WTC11 (cell line): ENCODE measurements around the gene DPP10. TPM values are rescaled to one million over a fixed set of nuclear protein-coding genes. Genes with fewer than 3 reads are reported as not detected.

ENCODE experiments used
- ATAC-seq: fragments of 200-7000 bp; cut with Tn5 transposase; 2 replicates; pipeline ENCODE4 v1.10.0; 2021; ENCODE audit warnings: mild to moderate bottlenecking, moderate library complexity
- CTCF ChIA-PET: fragments of 300-600 bp; sonication (Branson Sonifier 250); formaldehyde crosslinking; loops from one replicate; lab custom pipeline; 2021; ENCODE audit warnings: antibody characterized with exemption; lab: Charles Lee
- POLR2A ChIA-PET: fragments of 350-600 bp; sonication (Branson Sonifier 250); formaldehyde crosslinking; loops from one replicate; lab custom pipeline; 2021; ENCODE audit warnings: antibody characterized with exemption; lab: Charles Lee
- DNase-seq: peaks from one replicate; pipeline ENCODE4 v3.0.0; 2021; ENCODE audit warnings: low spot score
- H3K27ac Mint-ChIP-seq: 2 replicates; pipeline ENCODE4 v1.8.0; 2021; ENCODE audit warnings: mixed read lengths
- H3K27me3 Mint-ChIP-seq: 2 replicates; pipeline ENCODE4 v1.8.0; 2021; ENCODE audit warnings: low read depth, mild to moderate bottlenecking, moderate library complexity, mixed read lengths
- H3K36me3 Mint-ChIP-seq: 2 replicates; pipeline ENCODE4 v1.8.0; 2021; ENCODE audit warnings: mixed read lengths
- H3K4me1 Mint-ChIP-seq: 2 replicates; pipeline ENCODE4 v1.8.0; 2022; ENCODE audit warnings: mixed read lengths
- H3K4me3 Mint-ChIP-seq: 2 replicates; pipeline ENCODE4 v1.8.0; 2021; ENCODE audit warnings: mild to moderate bottlenecking, moderate library complexity, mixed read lengths
- H3K9me3 Mint-ChIP-seq: 2 replicates; pipeline ENCODE4 v1.8.0; 2021; ENCODE audit warnings: mixed read lengths
- EMX1 ChIP-seq: fragments of 250-450 bp; sonication (Bioruptor Pico); IDR thresholded peaks from 2 replicates; pipeline ENCODE4 v1.8.0; 2021; ENCODE audit warnings: mild to moderate bottlenecking
- FOXP1 ChIP-seq: sonication (generic); formaldehyde crosslinking; IDR thresholded peaks from 2 replicates; pipeline ENCODE4 v1.8.0; 2022; ENCODE audit warnings: missing genetic modification reagents, mild to moderate bottlenecking, moderate library complexity, borderline replicate concordance
- GABPB1 ChIP-seq: sonication (generic); formaldehyde crosslinking; IDR thresholded peaks from 2 replicates; pipeline ENCODE4 v1.8.1; 2023; ENCODE audit warnings: mild to moderate bottlenecking, missing genetic modification reagents
- GRHL2 ChIP-seq: fragments of 250-450 bp; sonication (Bioruptor Pico); IDR thresholded peaks from 2 replicates; pipeline ENCODE4 v1.8.0; 2022; ENCODE audit warnings: mild to moderate bottlenecking, moderate library complexity; ENCODE audit not compliant: insufficient replicate concordance, severe bottlenecking
- GTF2I ChIP-seq: fragments of 250-450 bp; sonication (Bioruptor Pico); conservative IDR thresholded peaks from 2 replicates; pipeline ENCODE4 v1.4.0; 2021; ENCODE audit warnings: mild to moderate bottlenecking
- NFATC4 ChIP-seq: fragments of 250-450 bp; sonication (Bioruptor Pico); IDR thresholded peaks from 2 replicates; pipeline ENCODE4 v1.9.0; 2021; ENCODE audit warnings: mild to moderate bottlenecking
- NFYB ChIP-seq: sonication (generic); formaldehyde crosslinking; conservative IDR thresholded peaks from 2 replicates; pipeline ENCODE4 v1.8.0; 2022; ENCODE audit warnings: low read depth, missing genetic modification reagents
- RORB ChIP-seq: fragments of 250-450 bp; sonication (Bioruptor Pico); IDR thresholded peaks from 2 replicates; pipeline ENCODE4 v1.9.0; 2021; ENCODE audit warnings: mild to moderate bottlenecking
- SMAD3 ChIP-seq: sonication (generic); formaldehyde crosslinking; IDR thresholded peaks from 2 replicates; pipeline ENCODE4 v1.8.0; 2022; ENCODE audit warnings: missing genetic modification reagents, mild to moderate bottlenecking, borderline replicate concordance
- SMAD4 ChIP-seq: sonication (generic); formaldehyde crosslinking; IDR thresholded peaks from 2 replicates; pipeline ENCODE4 v1.8.0; 2022; ENCODE audit warnings: mild to moderate bottlenecking, missing genetic modification reagents
- TEAD4 ChIP-seq: sonication (generic); formaldehyde crosslinking; IDR thresholded peaks from 2 replicates; pipeline ENCODE4 v1.8.0; 2022; ENCODE audit warnings: mild to moderate bottlenecking, missing genetic modification reagents
- ZBTB21 ChIP-seq: sonication (generic); formaldehyde crosslinking; IDR thresholded peaks from 2 replicates; pipeline ENCODE4 v1.8.1; 2023; ENCODE audit warnings: mild to moderate bottlenecking, missing genetic modification reagents, borderline replicate concordance
- ZNF232 ChIP-seq: sonication (generic); formaldehyde crosslinking; IDR thresholded peaks from 2 replicates; pipeline ENCODE4 v1.8.0; 2022; ENCODE audit warnings: mild to moderate bottlenecking, missing genetic modification reagents
- total RNA-seq: library from RNA; stranded (reverse); gene quantifications from 3 replicates; pipeline ENCODE4 v1.2.3, GENCODE V29; 2021
- TF ChIP-seq, protein P1 (sequence below): sonication (generic); formaldehyde crosslinking; IDR thresholded peaks from 2 replicates; pipeline ENCODE4 v1.8.1; 2023; ENCODE audit warnings: mild to moderate bottlenecking, moderate library complexity, missing genetic modification reagents
- TF ChIP-seq, protein P2 (sequence below): fragments of 200-600 bp; IDR thresholded peaks from 2 replicates; pipeline ENCODE4 v1.8.0; 2022; ENCODE audit warnings: antibody characterized with exemption
- TF ChIP-seq, protein P3 (sequence below): sonication (generic); formaldehyde crosslinking; IDR thresholded peaks from 2 replicates; pipeline ENCODE4 v1.8.1; 2023; ENCODE audit warnings: mild to moderate bottlenecking, missing genetic modification reagents
- TF ChIP-seq, protein P4 (sequence below): sonication (generic); formaldehyde crosslinking; IDR thresholded peaks from 2 replicates; pipeline ENCODE4 v1.8.1; 2022; ENCODE audit warnings: mild to moderate bottlenecking, moderate library complexity, missing genetic modification reagents
- TF ChIP-seq, protein P5 (sequence below): sonication (generic); formaldehyde crosslinking; IDR thresholded peaks from 2 replicates; pipeline ENCODE4 v1.8.1; 2023; ENCODE audit warnings: mild to moderate bottlenecking, missing genetic modification reagents, moderate library complexity
- TF ChIP-seq, protein P6 (sequence below): sonication (generic); formaldehyde crosslinking; IDR thresholded peaks from 2 replicates; pipeline ENCODE4 v1.8.0; 2023; ENCODE audit warnings: missing genetic modification reagents, mild to moderate bottlenecking, borderline replicate concordance

Gene DPP10
- total RNA-seq, 1 experiment from 2014 or later, result 4.0 TPM

DNA sequence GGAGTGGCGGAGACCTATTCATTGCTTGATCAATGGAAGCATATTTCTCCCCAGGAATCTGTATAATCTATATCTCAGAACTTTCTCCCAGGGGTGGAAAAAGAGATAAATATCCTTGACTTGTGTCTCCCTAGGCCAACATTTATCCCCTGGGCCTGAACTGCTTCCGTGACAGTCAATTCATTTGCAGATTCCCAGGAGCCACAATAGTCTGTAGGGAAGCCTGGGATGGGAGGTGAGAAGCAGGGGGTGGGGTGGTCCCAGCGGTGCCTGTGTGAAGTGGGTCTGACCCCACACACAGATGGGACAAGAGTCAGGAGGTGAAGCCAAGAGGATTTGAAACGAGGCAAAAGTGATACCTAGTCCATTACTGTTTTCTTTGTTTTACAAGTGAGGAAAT lies 166.8 kb downstream of the DPP10 start:
- peaks cover 47% of the 10 kb centered on the region for H3K9me3 Mint-ChIP-seq
- peaks cover 12% of the 10 kb centered on the region for H3K36me3 Mint-ChIP-seq
- H3K27me3 Mint-ChIP-seq, result no peaks in the 10 kb centered on the region
- no peak for DNase-seq
- no peak overlapping the region for H3K4me3 Mint-ChIP-seq
- peaks cover 25% of the 10 kb centered on the region for H3K4me1 Mint-ChIP-seq
- TF ChIP-seq NFYB (CRISPR knock-in tag) (no peak), RORB (CRISPR knock-in tag) (no peak), FOXP1 (CRISPR knock-in tag) (no peak)
- TF ChIP-seq, all 79 proteins: peak for 0
- ChIA-PET POLR2A (no interaction called here), CTCF (no interaction called here)
- ATAC-seq, result peak; percentile 52; the same call in 1 of the 2 replicates
- no peak overlapping the region for H3K27ac Mint-ChIP-seq

DNA sequence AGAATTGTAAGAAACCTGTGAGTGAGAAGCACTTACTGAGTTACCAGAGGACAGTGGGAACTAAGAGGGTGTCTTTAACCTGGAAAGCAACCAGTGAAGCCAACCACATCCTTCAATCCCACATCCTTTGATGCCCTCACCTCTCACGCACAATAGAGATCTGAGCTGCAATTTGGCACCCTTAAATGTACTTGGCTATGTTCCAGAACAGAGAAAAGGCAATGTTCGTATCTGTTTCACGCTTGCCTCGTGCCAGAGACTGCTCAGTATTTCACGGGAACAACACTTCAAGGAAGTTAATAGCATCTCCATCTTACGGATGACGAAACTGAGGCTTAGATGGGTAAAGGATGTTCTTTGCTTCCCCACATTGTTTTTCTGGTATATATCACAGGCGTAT lies 167.4 kb downstream of the DPP10 start:
- TF ChIP-seq EMX1 (no peak), SMAD4 (CRISPR knock-in tag) (no peak), GABPB1 (CRISPR knock-in tag) (no peak), ZNF232 (CRISPR knock-in tag) (no peak), NFATC4 (CRISPR knock-in tag) (no peak)
- TF ChIP-seq, protein P1, sequence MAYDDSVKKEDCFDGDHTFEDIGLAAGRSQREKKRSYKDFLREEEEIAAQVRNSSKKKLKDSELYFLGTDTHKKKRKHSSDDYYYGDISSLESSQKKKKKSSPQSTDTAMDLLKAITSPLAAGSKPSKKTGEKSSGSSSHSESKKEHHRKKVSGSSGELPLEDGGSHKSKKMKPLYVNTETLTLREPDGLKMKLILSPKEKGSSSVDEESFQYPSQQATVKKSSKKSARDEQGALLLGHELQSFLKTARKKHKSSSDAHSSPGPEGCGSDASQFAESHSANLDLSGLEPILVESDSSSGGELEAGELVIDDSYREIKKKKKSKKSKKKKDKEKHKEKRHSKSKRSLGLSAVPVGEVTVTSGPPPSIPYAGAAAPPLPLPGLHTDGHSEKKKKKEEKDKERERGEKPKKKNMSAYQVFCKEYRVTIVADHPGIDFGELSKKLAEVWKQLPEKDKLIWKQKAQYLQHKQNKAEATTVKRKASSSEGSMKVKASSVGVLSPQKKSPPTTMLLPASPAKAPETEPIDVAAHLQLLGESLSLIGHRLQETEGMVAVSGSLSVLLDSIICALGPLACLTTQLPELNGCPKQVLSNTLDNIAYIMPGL (CRISPR knock-in tag), result no peak
- TF ChIP-seq, protein P2, sequence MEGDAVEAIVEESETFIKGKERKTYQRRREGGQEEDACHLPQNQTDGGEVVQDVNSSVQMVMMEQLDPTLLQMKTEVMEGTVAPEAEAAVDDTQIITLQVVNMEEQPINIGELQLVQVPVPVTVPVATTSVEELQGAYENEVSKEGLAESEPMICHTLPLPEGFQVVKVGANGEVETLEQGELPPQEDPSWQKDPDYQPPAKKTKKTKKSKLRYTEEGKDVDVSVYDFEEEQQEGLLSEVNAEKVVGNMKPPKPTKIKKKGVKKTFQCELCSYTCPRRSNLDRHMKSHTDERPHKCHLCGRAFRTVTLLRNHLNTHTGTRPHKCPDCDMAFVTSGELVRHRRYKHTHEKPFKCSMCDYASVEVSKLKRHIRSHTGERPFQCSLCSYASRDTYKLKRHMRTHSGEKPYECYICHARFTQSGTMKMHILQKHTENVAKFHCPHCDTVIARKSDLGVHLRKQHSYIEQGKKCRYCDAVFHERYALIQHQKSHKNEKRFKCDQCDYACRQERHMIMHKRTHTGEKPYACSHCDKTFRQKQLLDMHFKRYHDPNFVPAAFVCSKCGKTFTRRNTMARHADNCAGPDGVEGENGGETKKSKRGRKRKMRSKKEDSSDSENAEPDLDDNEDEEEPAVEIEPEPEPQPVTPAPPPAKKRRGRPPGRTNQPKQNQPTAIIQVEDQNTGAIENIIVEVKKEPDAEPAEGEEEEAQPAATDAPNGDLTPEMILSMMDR, result no peak
- TF ChIP-seq, protein P3, sequence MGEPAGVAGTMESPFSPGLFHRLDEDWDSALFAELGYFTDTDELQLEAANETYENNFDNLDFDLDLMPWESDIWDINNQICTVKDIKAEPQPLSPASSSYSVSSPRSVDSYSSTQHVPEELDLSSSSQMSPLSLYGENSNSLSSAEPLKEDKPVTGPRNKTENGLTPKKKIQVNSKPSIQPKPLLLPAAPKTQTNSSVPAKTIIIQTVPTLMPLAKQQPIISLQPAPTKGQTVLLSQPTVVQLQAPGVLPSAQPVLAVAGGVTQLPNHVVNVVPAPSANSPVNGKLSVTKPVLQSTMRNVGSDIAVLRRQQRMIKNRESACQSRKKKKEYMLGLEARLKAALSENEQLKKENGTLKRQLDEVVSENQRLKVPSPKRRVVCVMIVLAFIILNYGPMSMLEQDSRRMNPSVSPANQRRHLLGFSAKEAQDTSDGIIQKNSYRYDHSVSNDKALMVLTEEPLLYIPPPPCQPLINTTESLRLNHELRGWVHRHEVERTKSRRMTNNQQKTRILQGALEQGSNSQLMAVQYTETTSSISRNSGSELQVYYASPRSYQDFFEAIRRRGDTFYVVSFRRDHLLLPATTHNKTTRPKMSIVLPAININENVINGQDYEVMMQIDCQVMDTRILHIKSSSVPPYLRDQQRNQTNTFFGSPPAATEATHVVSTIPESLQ (CRISPR knock-in tag), result no peak
- TF ChIP-seq, protein P4, sequence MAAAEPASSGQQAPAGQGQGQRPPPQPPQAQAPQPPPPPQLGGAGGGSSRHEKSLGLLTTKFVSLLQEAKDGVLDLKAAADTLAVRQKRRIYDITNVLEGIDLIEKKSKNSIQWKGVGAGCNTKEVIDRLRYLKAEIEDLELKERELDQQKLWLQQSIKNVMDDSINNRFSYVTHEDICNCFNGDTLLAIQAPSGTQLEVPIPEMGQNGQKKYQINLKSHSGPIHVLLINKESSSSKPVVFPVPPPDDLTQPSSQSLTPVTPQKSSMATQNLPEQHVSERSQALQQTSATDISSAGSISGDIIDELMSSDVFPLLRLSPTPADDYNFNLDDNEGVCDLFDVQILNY (CRISPR knock-in tag), result no peak
- CTCF ChIA-PET, result no interaction called here
- Mint-ChIP-seq H3K27me3 (no peaks in the 10 kb centered on the region), H3K4me3 (no peak overlapping the region), H3K4me1 (peaks cover 25% of the 10 kb centered on the region), H3K36me3 (peaks cover 12% of the 10 kb centered on the region), H3K27ac (no peak overlapping the region), H3K9me3 (peaks cover 48% of the 10 kb centered on the region)
- DNase-seq (no peak), ATAC-seq (no peak)
- POLR2A ChIA-PET, result no interaction called here

DNA sequence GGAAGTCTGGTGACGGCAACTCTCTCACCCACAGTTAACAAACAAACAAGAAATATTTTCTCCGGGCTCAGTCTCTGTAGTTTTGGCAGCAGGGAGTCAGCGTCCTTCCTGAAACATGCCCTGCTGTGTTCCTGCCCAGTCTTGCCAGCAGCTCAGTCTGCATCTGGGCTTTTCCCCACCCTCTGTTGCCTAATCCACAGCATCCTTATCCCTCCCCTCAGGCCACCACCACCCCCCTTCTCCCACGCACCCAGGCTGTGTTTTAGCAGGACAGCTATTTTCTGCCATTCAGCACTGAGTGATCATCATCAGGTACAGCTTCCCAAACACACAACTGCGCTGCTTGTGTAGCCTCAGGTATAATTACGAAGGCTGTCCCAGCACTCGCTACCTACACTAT lies 168.2 kb downstream of the DPP10 start:
- H3K9me3 Mint-ChIP-seq, result peaks cover 48% of the 10 kb centered on the region
- H3K4me1 Mint-ChIP-seq, result peaks cover 25% of the 10 kb centered on the region
- ChIA-PET POLR2A (no interaction called here), CTCF (no interaction called here)
- H3K27me3 Mint-ChIP-seq, result no peaks in the 10 kb centered on the region
- DNase-seq (no peak), ATAC-seq (peak; percentile 47)
- H3K36me3 Mint-ChIP-seq, result peaks cover 12% of the 10 kb centered on the region
- no peak overlapping the region for H3K4me3 Mint-ChIP-seq
- no peak overlapping the region for H3K27ac Mint-ChIP-seq
- TF ChIP-seq GTF2I (CRISPR knock-in tag) (no peak), EMX1 (no peak), SMAD3 (CRISPR knock-in tag) (no peak), TEAD4 (CRISPR knock-in tag) (no peak), ZBTB21 (CRISPR knock-in tag) (no peak), GRHL2 (CRISPR knock-in tag) (no peak)
- TF ChIP-seq, protein P2, result no peak
- TF ChIP-seq, protein P5, sequence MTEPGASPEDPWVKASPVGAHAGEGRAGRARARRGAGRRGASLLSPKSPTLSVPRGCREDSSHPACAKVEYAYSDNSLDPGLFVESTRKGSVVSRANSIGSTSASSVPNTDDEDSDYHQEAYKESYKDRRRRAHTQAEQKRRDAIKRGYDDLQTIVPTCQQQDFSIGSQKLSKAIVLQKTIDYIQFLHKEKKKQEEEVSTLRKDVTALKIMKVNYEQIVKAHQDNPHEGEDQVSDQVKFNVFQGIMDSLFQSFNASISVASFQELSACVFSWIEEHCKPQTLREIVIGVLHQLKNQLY, result no peak
- TF ChIP-seq, protein P6, sequence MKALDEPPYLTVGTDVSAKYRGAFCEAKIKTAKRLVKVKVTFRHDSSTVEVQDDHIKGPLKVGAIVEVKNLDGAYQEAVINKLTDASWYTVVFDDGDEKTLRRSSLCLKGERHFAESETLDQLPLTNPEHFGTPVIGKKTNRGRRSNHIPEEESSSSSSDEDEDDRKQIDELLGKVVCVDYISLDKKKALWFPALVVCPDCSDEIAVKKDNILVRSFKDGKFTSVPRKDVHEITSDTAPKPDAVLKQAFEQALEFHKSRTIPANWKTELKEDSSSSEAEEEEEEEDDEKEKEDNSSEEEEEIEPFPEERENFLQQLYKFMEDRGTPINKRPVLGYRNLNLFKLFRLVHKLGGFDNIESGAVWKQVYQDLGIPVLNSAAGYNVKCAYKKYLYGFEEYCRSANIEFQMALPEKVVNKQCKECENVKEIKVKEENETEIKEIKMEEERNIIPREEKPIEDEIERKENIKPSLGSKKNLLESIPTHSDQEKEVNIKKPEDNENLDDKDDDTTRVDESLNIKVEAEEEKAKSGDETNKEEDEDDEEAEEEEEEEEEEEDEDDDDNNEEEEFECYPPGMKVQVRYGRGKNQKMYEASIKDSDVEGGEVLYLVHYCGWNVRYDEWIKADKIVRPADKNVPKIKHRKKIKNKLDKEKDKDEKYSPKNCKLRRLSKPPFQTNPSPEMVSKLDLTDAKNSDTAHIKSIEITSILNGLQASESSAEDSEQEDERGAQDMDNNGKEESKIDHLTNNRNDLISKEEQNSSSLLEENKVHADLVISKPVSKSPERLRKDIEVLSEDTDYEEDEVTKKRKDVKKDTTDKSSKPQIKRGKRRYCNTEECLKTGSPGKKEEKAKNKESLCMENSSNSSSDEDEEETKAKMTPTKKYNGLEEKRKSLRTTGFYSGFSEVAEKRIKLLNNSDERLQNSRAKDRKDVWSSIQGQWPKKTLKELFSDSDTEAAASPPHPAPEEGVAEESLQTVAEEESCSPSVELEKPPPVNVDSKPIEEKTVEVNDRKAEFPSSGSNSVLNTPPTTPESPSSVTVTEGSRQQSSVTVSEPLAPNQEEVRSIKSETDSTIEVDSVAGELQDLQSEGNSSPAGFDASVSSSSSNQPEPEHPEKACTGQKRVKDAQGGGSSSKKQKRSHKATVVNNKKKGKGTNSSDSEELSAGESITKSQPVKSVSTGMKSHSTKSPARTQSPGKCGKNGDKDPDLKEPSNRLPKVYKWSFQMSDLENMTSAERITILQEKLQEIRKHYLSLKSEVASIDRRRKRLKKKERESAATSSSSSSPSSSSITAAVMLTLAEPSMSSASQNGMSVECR (CRISPR knock-in tag), result no peak
